HepG2 (cell line): Measurements from ENCODE around the gene METAP1. TPM values are rescaled to one million over a fixed set of nuclear protein-coding genes. Genes with fewer than 3 reads are reported as not detected.
A peak's percentile ranks its signal among the peaks of the same experiment; 100 is the strongest.

Experiments
- ATF7 ChIP-seq, 2 experiments: fragments of 450-650 bp in 1 of 2; sonication (generic) in 1 of 2; formaldehyde crosslinking in 1 of 2; IDR thresholded peaks; 2 replicates each; pipeline versions ENCODE4 v1.4.0 to v1.6.1; 2016 to 2020; ENCODE audit warnings: antibody characterized with exemption in 1 of 2, mild to moderate bottlenecking in 1 of 2, missing genetic modification reagents in 1 of 2
- EEA1 ChIP-seq: sonication (generic); formaldehyde crosslinking; IDR thresholded peaks from 2 replicates; pipeline ENCODE4 v1.5.1; 2020; ENCODE audit warnings: mild to moderate bottlenecking, missing genetic modification reagents, borderline replicate concordance
- ESRRA ChIP-seq: sonication (generic); formaldehyde crosslinking; IDR thresholded peaks from 2 replicates; pipeline ENCODE4 v1.5.1; 2020; ENCODE audit warnings: mild to moderate bottlenecking, low read depth, missing genetic modification reagents
- FOXA1 ChIP-seq, 2 experiments: fragments of 450-650 bp in 1 of 2; sonication (generic) in 1 of 2; formaldehyde crosslinking in 1 of 2; IDR thresholded peaks; 2 replicates each; pipeline versions ENCODE4 v1.4.0 to v1.6.1; 2016 to 2020; ENCODE audit warnings: missing genetic modification reagents in 1 of 2
- MAX ChIP-seq: IDR thresholded peaks from 2 replicates; pipeline ENCODE4 v1.6.1; 2012; ENCODE audit warnings: inconsistent platforms
- MAZ ChIP-seq, 2 experiments: sonication (generic) in 1 of 2; formaldehyde crosslinking in 1 of 2; IDR thresholded peaks; 2 replicates each; pipeline versions ENCODE4 v1.5.0 to v1.6.1; 2012 to 2020; ENCODE audit warnings: low read depth in 2 of 2, mild to moderate bottlenecking in 2 of 2, borderline replicate concordance in 1 of 2, improper control_type of control experiment in 1 of 2, low read length in 1 of 2, missing genetic modification reagents in 1 of 2, moderate library complexity in 1 of 2
- MIER2 ChIP-seq: IDR thresholded peaks from 2 replicates; pipeline ENCODE4 v1.6.1; 2016; ENCODE audit warnings: missing biosample characterization, missing genetic modification reagents
- NFE2L2 ChIP-seq: fragments of 150-350 bp; IDR thresholded peaks from 2 replicates; pipeline ENCODE4 v1.6.1; 2014; ENCODE audit warnings: low read length
- TCF12 ChIP-seq, 2 experiments: fragments of 450-650 bp in 1 of 2; sonication (generic) in 1 of 2; formaldehyde crosslinking in 1 of 2; IDR thresholded peaks; 2 replicates each; pipeline versions ENCODE4 v1.6.1 to v1.8.0; 2017 to 2022; ENCODE audit warnings: antibody characterized with exemption in 1 of 2, mild to moderate bottlenecking in 1 of 2, missing genetic modification reagents in 1 of 2, moderate library complexity in 1 of 2
- TRIM24 ChIP-seq: sonication (generic); formaldehyde crosslinking; IDR thresholded peaks from 2 replicates; pipeline ENCODE4 v1.8.0; 2022; ENCODE audit warnings: mild to moderate bottlenecking, missing genetic modification reagents
- UBTF ChIP-seq: sonication (generic); formaldehyde crosslinking; IDR thresholded peaks from 2 replicates; pipeline ENCODE4 v1.4.0; 2020; ENCODE audit warnings: mild to moderate bottlenecking, missing genetic modification reagents
- ZNF20 ChIP-seq: sonication (generic); formaldehyde crosslinking; IDR thresholded peaks from 2 replicates; pipeline ENCODE4 v1.4.0; 2020; ENCODE audit warnings: mild to moderate bottlenecking, moderate library complexity, missing genetic modification reagents
- ZNF562 ChIP-seq: sonication (generic); formaldehyde crosslinking; IDR thresholded peaks from 2 replicates; pipeline ENCODE4 v1.8.0; 2022; ENCODE audit warnings: missing genetic modification reagents, borderline replicate concordance
- ZNF616 ChIP-seq: sonication (generic); formaldehyde crosslinking; IDR thresholded peaks from 2 replicates; pipeline ENCODE4 v1.5.0; 2020; ENCODE audit warnings: low read depth, mild to moderate bottlenecking, missing genetic modification reagents
- ZNF788 ChIP-seq: sonication (generic); formaldehyde crosslinking; IDR thresholded peaks from 2 replicates; pipeline ENCODE4 v1.5.0; 2020; ENCODE audit warnings: mild to moderate bottlenecking, missing genetic modification reagents, borderline replicate concordance
- polyA plus RNA-seq, 8 experiments: library from polyadenylated mRNA; depleted of rRNA in 3 of 8; stranded (reverse) in 7 of 8; unstranded in 1 of 8; fragments of >200 nt; fragmentation: Illumina TruSeq in 4 of 8; extraction: Trizol in 4 of 8; gene quantifications; 2 replicates each; pipeline versions ENCODE4 v1.2.1 to v1.2.3, GENCODE V29; 2011 to 2016; ENCODE audit warnings: low read depth in 4 of 8, missing spikeins in 1 of 8, mixed read lengths in 1 of 8; ENCODE audit not compliant: insufficient read depth in 1 of 8
- total RNA-seq, 5 experiments: library from RNA; depleted of rRNA; stranded (reverse); fragments of >200 nt; fragmentation: Illumina TruSeq; extraction: Trizol; gene quantifications; 2 replicates each; pipeline ENCODE4 v1.2.3, GENCODE V29; 2016; ENCODE audit warnings: low read depth in 1 of 5
- TF ChIP-seq, protein P1 (sequence below): sonication (generic); formaldehyde crosslinking; IDR thresholded peaks from 2 replicates; pipeline ENCODE4 v1.5.1; 2020; ENCODE audit warnings: mild to moderate bottlenecking, missing genetic modification reagents
- TF ChIP-seq, protein P2 (sequence below): sonication (generic); formaldehyde crosslinking; IDR thresholded peaks from 2 replicates; pipeline ENCODE4 v1.5.1; 2020; ENCODE audit warnings: mild to moderate bottlenecking, missing genetic modification reagents, moderate library complexity

The METAP1 gene
- total and polyA plus RNA-seq, 2 of the 13 experiments (the other 11 are each of a cell fraction or from before 2014, with no cell fraction given) = 44.9 to 53.5 TPM

DNA sequence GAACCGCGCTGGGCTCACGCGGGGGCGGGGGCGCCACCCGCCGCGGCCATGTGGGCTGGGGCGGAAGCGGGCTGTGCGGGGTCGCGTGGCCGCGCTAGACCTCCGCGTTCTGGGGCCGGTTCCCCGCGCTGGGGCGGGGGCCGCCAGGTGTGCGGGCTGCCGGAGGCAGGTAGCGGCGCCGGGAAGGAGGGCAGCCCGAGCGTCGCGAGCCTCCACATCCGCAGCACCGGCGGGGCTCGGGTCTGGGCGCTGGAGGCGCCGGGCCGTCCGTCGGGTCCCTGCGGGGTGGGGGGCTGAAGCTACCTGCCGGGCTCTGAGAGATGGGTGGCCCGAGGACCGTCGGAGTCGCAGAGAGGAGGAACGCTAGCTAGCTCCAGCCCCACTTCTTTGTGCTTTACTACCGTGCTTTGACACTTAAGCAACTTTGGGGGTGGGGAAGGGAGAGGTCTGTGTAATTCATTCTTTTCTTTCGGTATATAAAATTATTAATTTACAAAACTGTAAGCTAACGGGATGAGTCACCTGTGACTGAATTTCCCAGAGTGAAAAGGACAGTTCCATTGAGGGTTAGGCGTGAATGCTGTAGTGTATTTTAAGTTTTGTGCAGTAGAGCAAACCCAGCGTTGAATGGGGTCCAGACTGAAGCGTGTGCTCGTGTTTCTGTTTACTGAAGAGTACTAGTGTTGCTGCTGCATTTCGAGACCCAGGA, 689 bp downstream of the METAP1 start (continued):
- 0 out of 2 replicates have a peak, but pooled peaks have one; percentile 4 for TF ChIP-seq ZNF788
- no peak for TF ChIP-seq ATF7 (IDR thresholded peaks at IDR 0.05)
- no peak for TF ChIP-seq ATF7 (CRISPR knock-in tag; IDR thresholded peaks at IDR 0.05)
- TF ChIP-seq FOXA1 (IDR thresholded peaks at IDR 0.05) = no peak
- TF ChIP-seq FOXA1 (CRISPR knock-in tag; IDR thresholded peaks at IDR 0.05) = 0 out of 2 replicates have a peak, but pooled peaks have one; percentile 22
- peak; percentile 80 for TF ChIP-seq MAX
- TF ChIP-seq UBTF = peak; percentile 34; the same call in 1 of the 2 replicates
- 0 out of 2 replicates have a peak, but pooled peaks have one; percentile 18 for TF ChIP-seq EEA1
- no peak for TF ChIP-seq MIER2
- peak; percentile 62; the same call in 1 of the 2 replicates for TF ChIP-seq ZNF616 (CRISPR knock-in tag)
- TF ChIP-seq TRIM24 = no peak
- TF ChIP-seq MAZ (IDR thresholded peaks at IDR 0.05; ENCODE audit: borderline replicate concordance, low read depth, low read length) = no peak
- TF ChIP-seq MAZ (CRISPR knock-in tag; IDR thresholded peaks at IDR 0.05; ENCODE audit: low read depth) = peak; percentile 71; the same call in 1 of the 2 replicates
- TF ChIP-seq TCF12 (IDR thresholded peaks at IDR 0.05) = no peak
- TF ChIP-seq TCF12 (CRISPR knock-in tag; IDR thresholded peaks at IDR 0.05) = peak; percentile 60; the same call in 1 of the 2 replicates
- TF ChIP-seq ZNF20 = 0 out of 2 replicates have a peak, but pooled peaks have one; percentile 37
- 0 out of 2 replicates have a peak, but pooled peaks have one; percentile 4 for TF ChIP-seq ESRRA
- TF ChIP-seq, protein P1, sequence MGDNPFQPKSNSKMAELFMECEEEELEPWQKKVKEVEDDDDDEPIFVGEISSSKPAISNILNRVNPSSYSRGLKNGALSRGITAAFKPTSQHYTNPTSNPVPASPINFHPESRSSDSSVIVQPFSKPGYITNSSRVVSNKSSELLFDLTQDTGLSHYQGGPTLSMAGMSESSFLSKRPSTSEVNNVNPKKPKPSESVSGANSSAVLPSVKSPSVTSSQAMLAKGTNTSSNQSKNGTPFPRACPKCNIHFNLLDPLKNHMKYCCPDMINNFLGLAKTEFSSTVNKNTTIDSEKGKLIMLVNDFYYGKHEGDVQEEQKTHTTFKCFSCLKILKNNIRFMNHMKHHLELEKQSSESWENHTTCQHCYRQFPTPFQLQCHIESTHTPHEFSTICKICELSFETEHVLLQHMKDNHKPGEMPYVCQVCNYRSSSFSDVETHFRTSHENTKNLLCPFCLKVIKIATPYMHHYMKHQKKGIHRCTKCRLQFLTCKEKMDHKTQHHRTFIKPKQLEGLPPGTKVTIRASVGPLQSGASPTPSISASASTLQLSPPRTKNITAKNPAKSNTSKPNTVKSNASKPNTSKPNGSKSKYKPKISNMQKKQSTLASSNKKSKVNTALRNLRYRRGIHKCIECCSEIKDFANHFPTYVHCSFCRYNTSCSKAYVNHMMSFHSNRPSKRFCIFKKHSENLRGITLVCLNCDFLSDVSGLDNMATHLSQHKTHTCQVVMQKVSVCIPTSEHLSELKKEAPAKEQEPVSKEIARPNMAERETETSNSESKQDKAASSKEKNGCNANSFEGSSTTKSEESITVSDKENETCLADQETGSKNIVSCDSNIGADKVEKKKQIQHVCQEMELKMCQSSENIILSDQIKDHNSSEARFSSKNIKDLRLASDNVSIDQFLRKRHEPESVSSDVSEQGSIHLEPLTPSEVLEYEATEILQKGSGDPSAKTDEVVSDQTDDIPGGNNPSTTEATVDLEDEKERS (CRISPR knock-in tag) = no peak
- peak; percentile 49; the same call in 1 of the 2 replicates for TF ChIP-seq ZNF562
- TF ChIP-seq, protein P2, sequence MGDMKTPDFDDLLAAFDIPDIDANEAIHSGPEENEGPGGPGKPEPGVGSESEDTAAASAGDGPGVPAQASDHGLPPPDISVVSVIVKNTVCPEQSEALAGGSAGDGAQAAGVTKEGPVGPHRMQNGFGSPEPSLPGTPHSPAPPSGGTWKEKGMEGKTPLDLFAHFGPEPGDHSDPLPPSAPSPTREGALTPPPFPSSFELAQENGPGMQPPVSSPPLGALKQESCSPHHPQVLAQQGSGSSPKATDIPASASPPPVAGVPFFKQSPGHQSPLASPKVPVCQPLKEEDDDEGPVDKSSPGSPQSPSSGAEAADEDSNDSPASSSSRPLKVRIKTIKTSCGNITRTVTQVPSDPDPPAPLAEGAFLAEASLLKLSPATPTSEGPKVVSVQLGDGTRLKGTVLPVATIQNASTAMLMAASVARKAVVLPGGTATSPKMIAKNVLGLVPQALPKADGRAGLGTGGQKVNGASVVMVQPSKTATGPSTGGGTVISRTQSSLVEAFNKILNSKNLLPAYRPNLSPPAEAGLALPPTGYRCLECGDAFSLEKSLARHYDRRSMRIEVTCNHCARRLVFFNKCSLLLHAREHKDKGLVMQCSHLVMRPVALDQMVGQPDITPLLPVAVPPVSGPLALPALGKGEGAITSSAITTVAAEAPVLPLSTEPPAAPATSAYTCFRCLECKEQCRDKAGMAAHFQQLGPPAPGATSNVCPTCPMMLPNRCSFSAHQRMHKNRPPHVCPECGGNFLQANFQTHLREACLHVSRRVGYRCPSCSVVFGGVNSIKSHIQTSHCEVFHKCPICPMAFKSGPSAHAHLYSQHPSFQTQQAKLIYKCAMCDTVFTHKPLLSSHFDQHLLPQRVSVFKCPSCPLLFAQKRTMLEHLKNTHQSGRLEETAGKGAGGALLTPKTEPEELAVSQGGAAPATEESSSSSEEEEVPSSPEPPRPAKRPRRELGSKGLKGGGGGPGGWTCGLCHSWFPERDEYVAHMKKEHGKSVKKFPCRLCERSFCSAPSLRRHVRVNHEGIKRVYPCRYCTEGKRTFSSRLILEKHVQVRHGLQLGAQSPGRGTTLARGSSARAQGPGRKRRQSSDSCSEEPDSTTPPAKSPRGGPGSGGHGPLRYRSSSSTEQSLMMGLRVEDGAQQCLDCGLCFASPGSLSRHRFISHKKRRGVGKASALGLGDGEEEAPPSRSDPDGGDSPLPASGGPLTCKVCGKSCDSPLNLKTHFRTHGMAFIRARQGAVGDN = no peak
- no peak for TF ChIP-seq NFE2L2
